Anterior cingulate cortex (tissue), 58 donors: Measurements from ENCODE around the gene CEP170.
"Not testable (repeated sequence)": the region's sequence is repeated elsewhere in the genome, so short reads cannot be mapped to it uniquely, and the experiment has no call there.

Experiments used
- DNase-seq, 58 donors: peaks; one replicate each; lab custom pipeline; 2025; lab: John Stamatoyannopoulos, UW

Gene CEP170

DNA sequence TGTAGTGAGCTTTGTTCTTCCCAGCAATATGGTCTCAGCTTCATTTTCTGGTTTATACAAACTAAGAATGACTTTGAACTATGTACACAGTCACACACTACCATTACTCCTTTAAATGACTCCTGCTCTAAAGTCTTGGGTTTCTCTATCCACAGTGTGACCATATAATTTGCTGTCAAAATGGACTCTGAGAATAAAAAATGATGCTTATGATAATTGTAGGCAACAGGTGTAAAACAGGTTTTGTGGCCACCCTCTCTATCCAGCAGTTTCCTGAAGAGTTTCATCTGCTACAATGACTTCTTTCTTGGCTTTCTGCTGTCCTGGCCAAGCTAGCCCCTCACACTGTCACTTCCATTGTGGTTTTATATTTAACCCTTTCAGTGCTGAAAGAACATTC is 71.4 kb downstream of the CEP170 start:
- not testable (repeated sequence) for DNase-seq

GRCh38 chr1:243183176-243183575 is 71.9 kb downstream of the CEP170 start:
- DNase-seq: not testable (repeated sequence)

GRCh38 chr1:243179720-243180119 is 75.4 kb downstream of the CEP170 start:
- no peak for DNase-seq

DNA sequence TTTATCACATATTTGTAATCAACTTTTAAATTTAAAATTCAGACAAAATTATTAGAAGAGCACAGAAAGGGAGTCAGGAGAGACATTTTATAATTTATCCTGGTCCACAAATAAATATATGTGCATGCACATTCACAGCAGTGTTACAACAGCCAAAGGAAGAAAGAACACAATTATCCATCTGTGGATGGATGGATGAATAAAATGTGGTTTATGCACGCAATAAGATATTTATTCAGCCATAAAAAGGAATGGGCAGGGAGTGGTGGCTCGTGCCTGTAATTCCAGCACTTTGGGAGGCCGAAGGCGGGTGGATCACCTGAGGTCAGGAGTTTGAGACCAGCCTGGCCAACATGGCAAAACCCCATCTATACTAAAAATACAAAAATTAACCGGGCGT is 77.3 kb downstream of the CEP170 start:
- not testable (repeated sequence) for DNase-seq

DNA sequence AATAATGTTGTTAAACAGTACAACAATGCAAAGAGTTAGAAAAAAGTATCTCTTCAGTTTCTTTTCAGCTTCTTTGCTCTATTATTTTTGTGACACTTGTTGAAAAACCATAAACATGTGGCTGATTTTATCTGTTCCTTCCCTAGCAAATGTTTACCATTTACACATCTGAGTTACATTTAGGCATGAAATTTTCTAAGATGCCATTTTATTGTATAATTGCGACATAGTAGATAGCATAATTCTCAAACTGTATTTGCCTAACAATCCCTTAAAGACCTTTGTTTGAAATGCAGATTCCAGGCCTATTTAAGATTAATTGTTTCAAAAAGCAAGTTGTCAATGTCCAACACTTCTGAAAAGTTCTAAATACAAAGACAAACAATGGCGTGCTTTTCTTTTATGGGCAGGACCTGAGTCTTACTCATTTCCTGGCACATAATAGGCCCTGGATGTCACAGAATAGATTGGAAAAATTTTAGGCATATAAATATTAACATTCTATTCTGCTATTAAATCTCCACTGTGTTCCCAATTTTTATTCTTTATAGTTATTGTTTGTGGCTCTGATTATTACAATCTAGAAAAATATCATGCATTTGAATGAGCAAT is 81.2 kb downstream of the CEP170 start:
- DNase-seq: not testable (repeated sequence)

GRCh38 chr1:243164911-243165310 is 90.2 kb downstream of the CEP170 start:
- not testable (repeated sequence) for DNase-seq

- DNase-seq: not testable (repeated sequence)
These were observed 104.2 kb downstream of the CEP170 start for GRCh38 chr1:243150906-243151305.

DNA sequence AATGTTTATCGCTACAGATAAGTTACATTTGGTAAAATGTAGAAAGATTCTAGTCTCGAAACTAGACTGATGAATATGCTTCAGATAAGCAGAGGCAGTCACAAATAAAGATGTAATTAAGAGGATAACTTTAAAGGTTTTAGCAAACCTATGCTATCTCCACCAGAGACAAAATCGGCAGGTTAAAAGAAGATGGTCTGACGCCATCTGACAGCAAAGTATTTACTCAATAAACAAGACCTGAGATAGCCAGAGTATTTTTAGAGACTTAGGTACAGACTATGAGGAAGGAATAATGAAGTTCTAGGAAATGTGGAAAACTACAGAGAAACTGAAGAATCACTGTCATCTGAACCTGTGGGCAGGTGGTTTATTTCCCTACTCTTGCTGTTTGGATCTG is 106.0 kb downstream of the CEP170 start:
- DNase-seq: not testable (repeated sequence)

GRCh38 chr1:243147351-243147750 is 107.7 kb downstream of the CEP170 start:
- DNase-seq: not testable (repeated sequence)

DNA sequence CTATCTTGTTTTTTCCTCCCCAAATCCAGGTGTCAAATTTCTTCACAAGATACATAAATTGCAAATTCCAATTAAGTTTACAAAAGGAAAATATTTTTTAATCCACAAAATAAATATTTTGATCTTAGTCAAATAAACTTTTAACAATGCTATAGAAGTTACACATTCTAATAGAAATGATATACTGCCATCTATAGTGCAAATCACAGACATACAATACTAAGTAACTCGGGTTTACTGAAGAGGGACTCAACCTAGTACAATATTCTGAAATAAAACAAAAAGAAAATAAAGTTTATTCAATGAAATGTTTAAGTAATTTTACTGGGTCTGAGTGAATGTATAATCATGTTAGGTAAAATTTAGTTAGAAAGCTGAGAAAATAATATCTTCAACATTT is 114.6 kb downstream of the CEP170 start:
- DNase-seq: not testable (repeated sequence)

DNA sequence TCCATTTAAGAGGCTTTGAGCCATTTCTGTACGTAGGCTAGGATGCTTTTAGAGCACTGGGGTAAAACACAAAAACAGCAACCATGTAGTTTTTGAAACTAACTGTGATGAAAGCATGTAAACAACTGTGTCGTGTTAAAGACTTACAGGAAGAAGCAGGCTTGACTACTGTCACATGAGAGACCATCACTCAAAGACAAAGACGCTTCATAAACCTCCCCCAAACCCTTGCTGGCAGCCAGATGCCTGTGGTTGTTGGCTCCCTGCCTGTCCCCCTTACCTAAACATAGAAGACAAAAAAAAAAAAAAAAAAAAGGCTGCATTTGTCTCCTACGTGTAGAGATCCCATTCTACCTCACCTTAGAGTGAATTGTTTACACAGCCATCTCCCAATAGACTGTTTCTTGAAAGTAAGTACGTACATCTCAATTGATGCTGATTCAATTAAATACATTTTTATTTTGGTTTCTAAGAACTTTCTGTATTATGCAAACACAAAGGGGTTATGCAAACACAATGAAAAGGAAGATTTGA is 132.1 kb downstream of the CEP170 start:
- not testable (repeated sequence) for DNase-seq

GRCh38 chr1:243121939-243122338 is 133.1 kb downstream of the CEP170 start:
- not testable (repeated sequence) for DNase-seq

GRCh38 chr1:243118601-243119322 is 136.3 kb downstream of the CEP170 start:
- DNase-seq: not testable (repeated sequence)

- DNase-seq: not testable (repeated sequence)
These were observed 138.9 kb downstream of the CEP170 start for GRCh38 chr1:243116187-243116586.

GRCh38 chr1:243114769-243115168 is 140.3 kb downstream of the CEP170 start:
- not testable (repeated sequence) for DNase-seq

GRCh38 chr1:243114059-243114713 is 140.9 kb downstream of the CEP170 start:
- not testable (repeated sequence) for DNase-seq

GRCh38 chr1:243107171-243107570 is 147.9 kb downstream of the CEP170 start:
- DNase-seq: not testable (repeated sequence)

GRCh38 chr1:243105652-243106332 is 149.3 kb downstream of the CEP170 start:
- DNase-seq: not testable (repeated sequence)

GRCh38 chr1:243105104-243105503 is 150.0 kb downstream of the CEP170 start:
- not testable (repeated sequence) for DNase-seq

DNA sequence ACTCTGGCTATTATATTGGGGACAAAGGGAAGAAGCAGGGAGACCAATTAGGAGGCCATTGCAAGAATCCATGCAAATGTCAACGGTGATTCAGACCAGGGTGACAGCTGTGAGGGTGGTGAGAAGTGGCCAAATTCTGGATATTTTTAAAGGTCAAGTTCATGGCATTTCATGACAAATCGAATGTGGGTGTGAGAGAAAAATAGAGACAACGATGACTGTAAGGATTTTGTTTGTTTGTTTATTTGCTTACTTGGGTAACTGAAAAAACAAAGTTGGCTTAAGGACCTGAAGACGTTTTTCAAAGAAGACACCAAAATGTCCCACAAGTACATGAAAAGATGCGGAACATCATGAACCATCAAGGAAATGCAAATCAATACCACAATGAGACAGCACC is 150.6 kb downstream of the CEP170 start:
- not testable (repeated sequence) for DNase-seq
